Kidney tubule cell (primary cell): ENCODE data around the gene SPATA2L.

ENCODE experiments used
- DNase-seq: peaks from one replicate; pipeline ENCODE4 v3.0.0-alpha.2; 2018; ENCODE audit warnings: low spot score

SPATA2L gene

GRCh38 chr16:89656435-89657121, 44.9 kb downstream of the SPATA2L start:
- no peak for DNase-seq

GRCh38 chr16:89655062-89655643, 46.4 kb downstream of the SPATA2L start:
- DNase-seq: no peak

GRCh38 chr16:89653656-89654295, 47.7 kb downstream of the SPATA2L start:
- no peak for DNase-seq

GRCh38 chr16:89651584-89651983, 49.9 kb downstream of the SPATA2L start:
- no peak for DNase-seq

- DNase-seq: no peak
These were observed 54.6 kb downstream of the SPATA2L start for GRCh38 chr16:89646906-89647305.
